Adrenal gland (tissue), 12 donors: ENCODE data around the gene SSC5D. TPM values are rescaled to one million over a fixed set of nuclear protein-coding genes. Genes with fewer than 3 reads are reported as not detected.
A peak's percentile ranks its signal among the peaks of the same experiment; 100 is the strongest.

ENCODE experiments used
- DNase-seq, 7 donors: peaks; one replicate each; pipeline ENCODE4 v3.0.0-alpha.2; 2019 to 2020
- H3K27ac ChIP-seq, 5 donors: fragments of 200-600 bp; sonication (generic) in 4 of 5; 1 replicate in 3 of 5; 2 replicates in 2 of 5; pipeline versions ENCODE4 v1.5.1 to v1.8.0; 2016 to 2020; ENCODE audit warnings: mild to moderate bottlenecking in 1 of 5
- H3K27me3 ChIP-seq: fragments of 200-600 bp; 2 replicates; pipeline ENCODE4 v1.8.0; 2021
- H3K36me3 ChIP-seq, 2 donors: fragments of 200-600 bp; replicated peaks in 1 of 2; 1 replicate in 1 of 2; 2 replicates in 1 of 2; pipeline versions ENCODE4 v1.5.1 to v1.8.0; 2018 to 2022
- H3K4me1 ChIP-seq, 2 donors: fragments of 200-600 bp; replicated peaks in 1 of 2; 1 replicate in 1 of 2; 2 replicates in 1 of 2; pipeline versions ENCODE4 v1.5.1 to v1.8.0; 2018 to 2021
- H3K4me3 ChIP-seq, 4 donors: fragments of 200-600 bp; sonication (generic) in 3 of 4; one replicate each; pipeline ENCODE4 v1.5.1; 2016 to 2018
- H3K9me3 ChIP-seq, 3 donors: fragments of 200-600 bp; sonication (generic) in 1 of 3; replicated peaks in 1 of 3; 1 replicate in 2 of 3; 2 replicates in 1 of 3; pipeline versions ENCODE4 v1.5.1 to v1.8.0; 2016 to 2021
- CTCF ChIP-seq, 6 experiments: fragments of 450-650 bp in 4 of 6; fragments of 200-600 bp in 2 of 6; sonication (generic) in 1 of 6; IDR thresholded peaks; 1 replicate in 5 of 6; 2 replicates in 1 of 6; pipeline versions ENCODE4 v1.5.1 to v1.8.0; 2016 to 2021; ENCODE audit warnings: antibody characterized with exemption in 6 of 6, mild to moderate bottlenecking in 2 of 6, moderate library complexity in 1 of 6
- POLR2A ChIP-seq, 2 donors: fragments of 450-650 bp; IDR thresholded peaks; one replicate each; pipeline ENCODE4 v1.6.1; 2017; ENCODE audit warnings: antibody characterized with exemption in 2 of 2, mild to moderate bottlenecking in 2 of 2, moderate library complexity in 1 of 2
- WGBS, 4 donors: extraction: QIAGEN DNeasy Blood & Tissue Kit in 2 of 4; methylation state at CpG; one replicate each; pipeline versions ENCODE4 v1.1.5 to v1.1.7; 2013 to 2017; 5-methylcytosine and 5-hydroxymethylcytosine counted together
- intact Hi-C, 2 donors: fragments of 100-400 bp; cut with DNase I; formaldehyde crosslinking; loops; one replicate each; pipeline versions ENCODE4 v1.14.1 to v1.15.0; 2022 to 2023
- polyA plus RNA-seq, 3 donors: library from polyadenylated mRNA; stranded (reverse); fragments of 200-250 nt in 2 of 3; fragments of 350-450 nt in 1 of 3; fragmentation: Illumina TruSeq in 1 of 3; extraction: RNeasy Lipid Tissue Mini Kit (QIAGEN cat#74804) in 1 of 3; gene quantifications; one replicate each; pipeline ENCODE4 v1.2.3, GENCODE V29; 2013 to 2014
- total RNA-seq, 9 donors: library from RNA; depleted of rRNA in 4 of 9; stranded (reverse); fragments of >200 nt in 4 of 9; fragments of 120-200 nt in 1 of 9; fragmentation: NEBNext Ultra II Directional in 1 of 9; extraction: Animal tissue kit (Norgen Biotek cat#: 25700) in 1 of 9; gene quantifications; one replicate each; pipeline versions ENCODE4 v1.1.0 to v1.2.4, GENCODE V29; 2013 to 2023
- donor health status: healthy with polysubstance abuse.
- donor health status: Bipolar disorder and iron deficiency.
- donor health status: DM: yes; HTN: yes; CAD: no.
- donor health status: DM: no; HTN: no; CAD: no.
- donor health status: DM: no; HTN: no; CAD: no.
- donor health status: DM: yes; HTN: yes; CAD: no.

The SSC5D gene
- total and polyA plus RNA-seq, 12 donors, result 0.33 to 10.0 (median 4.4) TPM

GRCh38 chr19:55486043-55486970 is 1.9 kb upstream of the SSC5D start:
- Histone ChIP-seq H3K9me3 (no peaks in the 10 kb centered on the region), H3K36me3 (peaks cover 0 to 15% of the 10 kb centered on the region in 2 donors), H3K27ac (peak overlapping the region; percentile 76 to 97 (median 93)), H3K4me3 (peak overlapping the region in 1 of 4 donors; percentile 5), H3K4me1 (peaks cover 38 to 39% of the 10 kb centered on the region in 2 donors), H3K27me3 (no peaks in the 10 kb centered on the region)
- TF ChIP-seq CTCF (IDR thresholded peaks at IDR 0.05) (peak; percentile 8 to 41 (median 33)), POLR2A (IDR thresholded peaks at IDR 0.05) (no peak)
- peak in 6 of 7 donors; percentile 55 to 68 (median 60) for DNase-seq
- WGBS, 4 donors, result 40 to 49% (median 42%) methylated on average over 12 to 53 of the region's 53 CpGs
- intact Hi-C loops, result no loop called here

GRCh38 chr19:55486971-55487923 is 989 bp upstream of the SSC5D start:
- DNase-seq, result peak; percentile 83 to 97 (median 88)
- peak overlapping the region; percentile 76 to 97 (median 93) for H3K27ac ChIP-seq
- H3K4me1 ChIP-seq, result peaks cover 38 to 39% of the 10 kb centered on the region in 2 donors
- no peaks in the 10 kb centered on the region for H3K9me3 ChIP-seq
- H3K4me3 ChIP-seq, result peak overlapping the region in 1 of 4 donors; percentile 5
- TF ChIP-seq POLR2A (IDR thresholded peaks at IDR 0.05), result peak in 1 of 2 donors; percentile 60
- no peak for TF ChIP-seq CTCF (IDR thresholded peaks at IDR 0.05)
- no peaks in the 10 kb centered on the region for H3K27me3 ChIP-seq
- H3K36me3 ChIP-seq, result peaks cover 0 to 11% of the 10 kb centered on the region in 2 donors
- intact Hi-C loops, result no loop called here
- WGBS, 4 donors, result 22 to 25% (median 23%) methylated on average over 16 to 27 of the region's 27 CpGs

GRCh38 chr19:55488986-55489710 is 912 bp downstream of the SSC5D start:
- Histone ChIP-seq H3K36me3 (no peaks in the 10 kb centered on the region), H3K9me3 (no peaks in the 10 kb centered on the region), H3K27ac (no peak overlapping the region), H3K27me3 (no peaks in the 10 kb centered on the region), H3K4me3 (no peak overlapping the region), H3K4me1 (peaks cover 37 to 38% of the 10 kb centered on the region in 2 donors)
- intact Hi-C loops, result no loop called here
- TF ChIP-seq POLR2A (IDR thresholded peaks at IDR 0.05), result no peak
- no peak for TF ChIP-seq CTCF (IDR thresholded peaks at IDR 0.05)
- 58 to 67% (median 63%) methylated on average over 9 to 36 of the region's 36 CpGs; no CpG with 5 or more reads in 1 of the 4 donors for WGBS, 4 donors
- DNase-seq, result no peak
